IMR-90 (cell line): ENCODE measurements around the gene ACOXL. TPM values are rescaled to one million over a fixed set of nuclear protein-coding genes. Genes with fewer than 3 reads are reported as not detected.

Source experiments
- ATAC-seq: fragments of 200-7000 bp; cut with Tn5 transposase; 2 replicates; pipeline ENCODE4 v1.9.1; 2020; ENCODE audit warnings: low read depth, mild to moderate bottlenecking, moderate library complexity
- BruUV-seq: library from RNA; stranded (reverse); fragments of 400-500 nt; replicated peaks from 2 replicates; lab custom pipeline; 2021; lab: Mats Ljungman, UMichigan
- CTCF ChIA-PET: fragments of 300-600 bp; formaldehyde crosslinking; extraction: SDS; loops from one replicate; lab custom pipeline; 2021; ENCODE audit warnings: antibody characterized with exemption; lab: Yijun Ruan, JAX
- POLR2A ChIA-PET: fragments of 300-600 bp; sonication (Branson Sonifier 250); formaldehyde crosslinking; loops from one replicate; lab custom pipeline; 2022; ENCODE audit warnings: antibody characterized with exemption; ENCODE audit not compliant: unreplicated experiment; lab: Charles Lee
- DNase-seq: peaks from one replicate; pipeline ENCODE4 v3.0.0; 2013
- H2AFZ ChIP-seq: replicated peaks from 2 replicates; pipeline ENCODE3; 2013; ENCODE audit warnings: low read length, mild to moderate bottlenecking; ENCODE audit not compliant: poor library complexity
- H2AK5ac ChIP-seq: 2 replicates; pipeline ENCODE4 v1.6.1; 2013; ENCODE audit warnings: low read depth, low read length, inconsistent platforms
- H2AK9ac ChIP-seq: replicated peaks from 2 replicates; pipeline ENCODE3; 2013; ENCODE audit warnings: mild to moderate bottlenecking, low read depth, low read length, moderate library complexity; ENCODE audit not compliant: poor library complexity
- H2BK120ac ChIP-seq: 2 replicates; pipeline ENCODE4 v1.6.1; 2013; ENCODE audit warnings: low read depth, low read length, inconsistent platforms
- H2BK15ac ChIP-seq: 3 replicates; pipeline ENCODE4 v1.6.1; 2013; ENCODE audit warnings: low read depth, low read length, inconsistent platforms
- H2BK20ac ChIP-seq: 2 replicates; pipeline ENCODE4 v1.6.1; 2013; ENCODE audit warnings: low read depth, mild to moderate bottlenecking, inconsistent platforms, low read length, moderate library complexity
- H2BK5ac ChIP-seq: 2 replicates; pipeline ENCODE4 v1.6.1; 2013; ENCODE audit warnings: mild to moderate bottlenecking, low read depth, low read length, inconsistent platforms; ENCODE audit not compliant: poor library complexity, severe bottlenecking
- H3K14ac ChIP-seq: replicated peaks from 2 replicates; pipeline ENCODE4 v1.6.1; 2013; ENCODE audit warnings: low read depth, low read length, inconsistent platforms
- H3K18ac ChIP-seq: 2 replicates; pipeline ENCODE4 v1.6.1; 2013; ENCODE audit warnings: low read depth, low read length, control low read depth
- H3K23ac ChIP-seq: 2 replicates; pipeline ENCODE4 v1.6.1; 2013; ENCODE audit warnings: low read depth, low read length, inconsistent platforms
- H3K27ac ChIP-seq: 2 replicates; pipeline ENCODE4 v1.5.1; 2013; ENCODE audit warnings: mild to moderate bottlenecking, control low read depth, low read length; ENCODE audit not compliant: insufficient read depth
- H3K27me3 ChIP-seq: 2 replicates; pipeline ENCODE4 v1.6.1; 2013; ENCODE audit warnings: low read length; ENCODE audit not compliant: control insufficient read depth, insufficient read depth
- H3K36me3 ChIP-seq: 2 replicates; pipeline ENCODE4 v1.6.1; 2013; ENCODE audit warnings: low read length, mixed read lengths; ENCODE audit not compliant: control insufficient read depth, insufficient read depth
- H3K4ac ChIP-seq: 2 replicates; pipeline ENCODE4 v1.6.1; 2013; ENCODE audit warnings: low read depth, low read length, inconsistent platforms
- H3K4me1 ChIP-seq: 2 replicates; pipeline ENCODE4 v1.6.1; 2013; ENCODE audit warnings: low read length, mixed read lengths; ENCODE audit not compliant: control insufficient read depth, insufficient read depth
- H3K4me2 ChIP-seq: 2 replicates; pipeline ENCODE4 v1.6.1; 2013; ENCODE audit warnings: low read depth, mild to moderate bottlenecking, control low read depth, low read length, moderate library complexity
- H3K4me3 ChIP-seq: 2 replicates; pipeline ENCODE4 v1.5.1; 2013; ENCODE audit warnings: low read depth, mild to moderate bottlenecking, control low read depth, low read length, moderate library complexity; ENCODE audit not compliant: insufficient read depth
- H3K56ac ChIP-seq: 2 replicates; pipeline ENCODE4 v1.6.1; 2013; ENCODE audit warnings: low read length, inconsistent platforms; ENCODE audit not compliant: insufficient read depth; ENCODE audit errors: extremely low read depth
- H3K79me1 ChIP-seq, 2 experiments: 2 replicates each; pipeline ENCODE4 v1.6.1; 2013; ENCODE audit warnings: low read length in 2 of 2, inconsistent platforms in 1 of 2, low read depth in 1 of 2
- H3K9ac ChIP-seq: 2 replicates; pipeline ENCODE4 v1.6.1; 2013; ENCODE audit warnings: low read depth, low read length, control low read depth
- H3K9me1 ChIP-seq: 2 replicates; pipeline ENCODE4 v1.6.1; 2013; ENCODE audit warnings: low read length, inconsistent platforms; ENCODE audit not compliant: insufficient read depth
- H3K9me3 ChIP-seq: 2 replicates; pipeline ENCODE4 v1.6.1; 2013; ENCODE audit warnings: low read length; ENCODE audit not compliant: control insufficient read depth, insufficient read depth
- H4K20me1 ChIP-seq: 2 replicates; pipeline ENCODE4 v1.6.1; 2013; ENCODE audit warnings: low read length, inconsistent platforms; ENCODE audit not compliant: insufficient read depth
- H4K5ac ChIP-seq: 2 replicates; pipeline ENCODE4 v1.6.1; 2013; ENCODE audit warnings: mild to moderate bottlenecking, low read depth, low read length, control low read depth
- H4K8ac ChIP-seq, 2 experiments: 2 replicates each; pipeline ENCODE4 v1.6.1; 2013; ENCODE audit warnings: low read depth in 2 of 2, low read length in 2 of 2, control low read depth in 1 of 2, inconsistent platforms in 1 of 2
- H4K91ac ChIP-seq: 2 replicates; pipeline ENCODE4 v1.6.1; 2013; ENCODE audit warnings: low read depth, low read length, inconsistent platforms; ENCODE audit not compliant: insufficient read depth
- BHLHE40 ChIP-seq: fragments of 150-350 bp; IDR thresholded peaks from 2 replicates; pipeline ENCODE4 v1.6.1; 2016; ENCODE audit warnings: mild to moderate bottlenecking, low read depth, low read length
- CHD1 ChIP-seq: IDR thresholded peaks from 2 replicates; pipeline ENCODE4 v1.6.1; 2012; ENCODE audit warnings: low read depth, low read length, improper control_type of control experiment
- FOS ChIP-seq: fragments of 150-350 bp; IDR thresholded peaks from 2 replicates; pipeline ENCODE4 v1.6.1; 2016; ENCODE audit warnings: low read depth, low read length
- MAFK ChIP-seq: IDR thresholded peaks from 2 replicates; pipeline ENCODE4 v1.6.1; 2012; ENCODE audit warnings: low read depth, low read length, improper control_type of control experiment
- MAZ ChIP-seq: IDR thresholded peaks from 2 replicates; pipeline ENCODE4 v1.6.1; 2012; ENCODE audit warnings: low read depth, mild to moderate bottlenecking, low read length, improper control_type of control experiment, moderate library complexity, borderline replicate concordance
- MXI1 ChIP-seq: IDR thresholded peaks from 2 replicates; pipeline ENCODE4 v1.6.1; 2012; ENCODE audit warnings: low read depth, mild to moderate bottlenecking, low read length, moderate library complexity, borderline replicate concordance
- NFE2L2 ChIP-seq: fragments of 150-350 bp; IDR thresholded peaks from 2 replicates; pipeline ENCODE4 v1.6.1; 2016; ENCODE audit warnings: low read depth, mild to moderate bottlenecking, low read length
- POLR2A ChIP-seq: IDR thresholded peaks from 2 replicates; pipeline ENCODE4 v1.6.1; 2012; ENCODE audit warnings: mild to moderate bottlenecking, low read depth, low read length
- RAD21 ChIP-seq: IDR thresholded peaks from 2 replicates; pipeline ENCODE4 v1.6.1; 2012; ENCODE audit warnings: low read length, improper control_type of control experiment
- RCOR1 ChIP-seq: IDR thresholded peaks from 2 replicates; pipeline ENCODE4 v1.6.1; 2012; ENCODE audit warnings: mild to moderate bottlenecking, low read length, improper control_type of control experiment; ENCODE audit not compliant: insufficient replicate concordance
- RFX5 ChIP-seq: IDR thresholded peaks from 2 replicates; pipeline ENCODE4 v1.8.0; 2012; ENCODE audit warnings: low read depth, mild to moderate bottlenecking, low read length, moderate library complexity
- SMC3 ChIP-seq: fragments of 150-350 bp; IDR thresholded peaks from 2 replicates; pipeline ENCODE4 v1.6.1; 2016; ENCODE audit warnings: low read depth, mild to moderate bottlenecking, antibody characterized with exemption, low read length, moderate library complexity
- WGBS, 2 experiments: methylation state at CpG; one replicate each; pipeline versions ENCODE4 v1.1.5 to v1.1.7; 2013; ENCODE audit warnings: missing lambda C conversion rate in 2 of 2; ENCODE audit not compliant: insufficient read length in 1 of 2; ENCODE audit errors: extremely low coverage in 2 of 2; 5-methylcytosine and 5-hydroxymethylcytosine counted together
- dilution Hi-C: fragments of 300-500 bp; cut with HindIII; formaldehyde crosslinking; loops from one replicate; pipeline ENCODE4 v1.14.3; 2018; ENCODE audit warnings: low sequenced_read_pairs; ENCODE audit not compliant: unreplicated experiment
- in situ Hi-C: fragments of 300-500 bp; cut with MboI; formaldehyde crosslinking; loops from 3 replicates; pipeline ENCODE4 v1.14.3; 2019; ENCODE audit warnings: low sequenced_read_pairs, inconsistent platforms, mixed read lengths
- intact Hi-C: fragments of 100-400 bp; cut with micrococcal nuclease; formaldehyde crosslinking; loops from 2 replicates; pipeline ENCODE4 v1.10.0; 2022
- polyA plus RNA-seq, 3 experiments: library from polyadenylated mRNA; depleted of rRNA; stranded (reverse); fragments of >200 nt; gene quantifications; 2 replicates each; pipeline ENCODE4 v1.2.3, GENCODE V29; 2012; ENCODE audit warnings: low replicate concordance in 1 of 3
- total RNA-seq: library from RNA; depleted of rRNA; stranded (reverse); fragments of >200 nt; gene quantifications from 2 replicates; pipeline ENCODE4 v1.2.3, GENCODE V29; 2012
- TF ChIP-seq, protein P1 (sequence below): conservative IDR thresholded peaks from 2 replicates; pipeline ENCODE4 v1.5.1; 2012; ENCODE audit warnings: mild to moderate bottlenecking, low read depth, low read length, improper control_type of control experiment
- TF ChIP-seq, protein P2 (sequence below): fragments of 150-350 bp; IDR thresholded peaks from 2 replicates; pipeline ENCODE4 v1.6.1; 2016; ENCODE audit warnings: low read depth, mild to moderate bottlenecking, low read length, moderate library complexity, borderline replicate concordance
- TF ChIP-seq, protein P3 (sequence below): fragments of 150-350 bp; IDR thresholded peaks from 2 replicates; pipeline ENCODE4 v1.6.1; 2017; ENCODE audit warnings: mild to moderate bottlenecking, antibody characterized with exemption, low read length, low read depth

The ACOXL gene
- total and polyA plus RNA-seq, 2 of the 4 experiments (the other 2 are of a cell fraction) = not detected

DNA sequence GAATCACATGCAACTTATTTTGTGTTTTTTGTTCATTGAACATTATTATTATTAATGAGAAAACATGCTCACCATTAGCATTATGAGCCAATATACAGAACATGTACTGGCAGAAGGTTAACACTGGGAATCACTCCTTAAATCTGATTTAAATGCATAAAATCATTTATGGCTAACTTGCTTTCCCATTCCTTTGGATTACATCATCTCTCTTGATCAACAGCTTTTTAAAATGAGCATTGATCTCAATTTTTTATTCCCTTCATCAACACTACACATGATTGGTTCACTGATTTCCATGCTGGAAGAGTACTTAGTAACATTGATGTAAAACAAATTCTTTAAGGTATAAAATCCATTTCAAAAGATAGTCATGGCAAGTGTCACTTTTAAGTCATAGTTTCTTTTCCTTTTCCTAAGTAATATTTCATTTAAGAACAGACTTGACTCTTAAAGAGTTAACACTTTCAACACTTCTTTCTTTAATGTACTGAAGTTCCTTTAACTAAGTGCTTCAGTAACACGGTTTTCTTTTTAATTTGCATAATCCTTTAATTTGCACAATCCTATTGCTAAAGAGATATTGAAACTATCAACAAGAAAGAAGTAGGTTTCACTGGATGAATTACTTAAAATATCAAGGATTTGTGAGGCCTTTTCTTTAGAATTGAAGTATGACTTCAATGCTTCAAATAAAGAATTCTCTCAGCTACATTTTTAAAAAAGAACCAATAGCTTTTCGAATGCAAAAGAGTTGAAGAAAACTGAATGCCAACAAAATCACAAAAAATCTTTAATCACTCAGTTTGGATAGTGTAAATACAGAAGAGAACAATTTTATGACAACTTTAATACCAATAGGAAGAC, 29.6 kb upstream of the ACOXL start:
- H3K9me3 ChIP-seq = no peaks in the 10 kb centered on the region
- no peak overlapping the region for H3K56ac ChIP-seq
- WGBS, 2 experiments = no CpG with 5 or more reads among the region's 2 CpGs
- no peak overlapping the region for H3K4me3 ChIP-seq
- dilution Hi-C loops (no loop called here), in situ Hi-C loops (no loop called here), intact Hi-C loops (no loop called here)
- no peak overlapping the region for H2AFZ ChIP-seq
- ATAC-seq = no peak
- no peak overlapping the region for H2AK9ac ChIP-seq
- DNase-seq = no peak
- no peak overlapping the region for H3K9ac ChIP-seq
- H2BK5ac ChIP-seq = no peak overlapping the region
- no peaks in the 10 kb centered on the region for H3K36me3 ChIP-seq
- no peak overlapping the region for H2AK5ac ChIP-seq
- H3K18ac ChIP-seq = no peak overlapping the region
- no peak overlapping the region for H3K4ac ChIP-seq
- H3K27me3 ChIP-seq = peaks cover 21% of the 10 kb centered on the region
- H2BK15ac ChIP-seq = no peak overlapping the region
- POLR2A ChIA-PET = no interaction called here
- no peaks in the 10 kb centered on the region for H4K20me1 ChIP-seq
- no peak overlapping the region for H4K91ac ChIP-seq
- H3K9me1 ChIP-seq = no peaks in the 10 kb centered on the region
- no peak overlapping the region for H3K14ac ChIP-seq
- no peak overlapping the region for H3K27ac ChIP-seq
- no peaks in the 10 kb centered on the region for H3K4me1 ChIP-seq
- no peak overlapping the region for H3K23ac ChIP-seq
- H3K4me2 ChIP-seq = no peak overlapping the region
- CTCF ChIA-PET = no interaction called here
- H3K79me1 ChIP-seq = no peaks in the 10 kb centered on the region
- no peak overlapping the region for H4K5ac ChIP-seq
- H2BK120ac ChIP-seq = no peak overlapping the region
- no peak overlapping the region for H2BK20ac ChIP-seq
- BruUV-seq = no TSS peak
- H4K8ac ChIP-seq = no peak overlapping the region
- TF ChIP-seq RFX5 (no peak), BHLHE40 (no peak), CHD1 (no peak), POLR2A (no peak), FOS (no peak), RCOR1 (no peak), MAFK (no peak), SMC3 (no peak), MAZ (no peak), NFE2L2 (no peak), RAD21 (no peak), MXI1 (no peak)
- TF ChIP-seq, protein P1, sequence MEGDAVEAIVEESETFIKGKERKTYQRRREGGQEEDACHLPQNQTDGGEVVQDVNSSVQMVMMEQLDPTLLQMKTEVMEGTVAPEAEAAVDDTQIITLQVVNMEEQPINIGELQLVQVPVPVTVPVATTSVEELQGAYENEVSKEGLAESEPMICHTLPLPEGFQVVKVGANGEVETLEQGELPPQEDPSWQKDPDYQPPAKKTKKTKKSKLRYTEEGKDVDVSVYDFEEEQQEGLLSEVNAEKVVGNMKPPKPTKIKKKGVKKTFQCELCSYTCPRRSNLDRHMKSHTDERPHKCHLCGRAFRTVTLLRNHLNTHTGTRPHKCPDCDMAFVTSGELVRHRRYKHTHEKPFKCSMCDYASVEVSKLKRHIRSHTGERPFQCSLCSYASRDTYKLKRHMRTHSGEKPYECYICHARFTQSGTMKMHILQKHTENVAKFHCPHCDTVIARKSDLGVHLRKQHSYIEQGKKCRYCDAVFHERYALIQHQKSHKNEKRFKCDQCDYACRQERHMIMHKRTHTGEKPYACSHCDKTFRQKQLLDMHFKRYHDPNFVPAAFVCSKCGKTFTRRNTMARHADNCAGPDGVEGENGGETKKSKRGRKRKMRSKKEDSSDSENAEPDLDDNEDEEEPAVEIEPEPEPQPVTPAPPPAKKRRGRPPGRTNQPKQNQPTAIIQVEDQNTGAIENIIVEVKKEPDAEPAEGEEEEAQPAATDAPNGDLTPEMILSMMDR = no peak
- TF ChIP-seq, protein P2, sequence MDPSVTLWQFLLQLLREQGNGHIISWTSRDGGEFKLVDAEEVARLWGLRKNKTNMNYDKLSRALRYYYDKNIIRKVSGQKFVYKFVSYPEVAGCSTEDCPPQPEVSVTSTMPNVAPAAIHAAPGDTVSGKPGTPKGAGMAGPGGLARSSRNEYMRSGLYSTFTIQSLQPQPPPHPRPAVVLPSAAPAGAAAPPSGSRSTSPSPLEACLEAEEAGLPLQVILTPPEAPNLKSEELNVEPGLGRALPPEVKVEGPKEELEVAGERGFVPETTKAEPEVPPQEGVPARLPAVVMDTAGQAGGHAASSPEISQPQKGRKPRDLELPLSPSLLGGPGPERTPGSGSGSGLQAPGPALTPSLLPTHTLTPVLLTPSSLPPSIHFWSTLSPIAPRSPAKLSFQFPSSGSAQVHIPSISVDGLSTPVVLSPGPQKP = no peak
- TF ChIP-seq, protein P3, sequence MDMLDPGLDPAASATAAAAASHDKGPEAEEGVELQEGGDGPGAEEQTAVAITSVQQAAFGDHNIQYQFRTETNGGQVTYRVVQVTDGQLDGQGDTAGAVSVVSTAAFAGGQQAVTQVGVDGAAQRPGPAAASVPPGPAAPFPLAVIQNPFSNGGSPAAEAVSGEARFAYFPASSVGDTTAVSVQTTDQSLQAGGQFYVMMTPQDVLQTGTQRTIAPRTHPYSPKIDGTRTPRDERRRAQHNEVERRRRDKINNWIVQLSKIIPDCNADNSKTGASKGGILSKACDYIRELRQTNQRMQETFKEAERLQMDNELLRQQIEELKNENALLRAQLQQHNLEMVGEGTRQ = no peak
